HG02759 (cell line): ENCODE measurements around the gene GNG7.
"Not testable (repeated sequence)": the region's sequence is repeated elsewhere in the genome, so short reads cannot be mapped to it uniquely, and the experiment has no call there.

Source experiments
- ATAC-seq: cut with Tn5 transposase; IDR thresholded peaks from one replicate; pipeline ENCODE4 v1.9.1; 2021; ENCODE audit warnings: mild to moderate bottlenecking, moderate library complexity; ENCODE audit not compliant: unreplicated experiment

The GNG7 gene

DNA sequence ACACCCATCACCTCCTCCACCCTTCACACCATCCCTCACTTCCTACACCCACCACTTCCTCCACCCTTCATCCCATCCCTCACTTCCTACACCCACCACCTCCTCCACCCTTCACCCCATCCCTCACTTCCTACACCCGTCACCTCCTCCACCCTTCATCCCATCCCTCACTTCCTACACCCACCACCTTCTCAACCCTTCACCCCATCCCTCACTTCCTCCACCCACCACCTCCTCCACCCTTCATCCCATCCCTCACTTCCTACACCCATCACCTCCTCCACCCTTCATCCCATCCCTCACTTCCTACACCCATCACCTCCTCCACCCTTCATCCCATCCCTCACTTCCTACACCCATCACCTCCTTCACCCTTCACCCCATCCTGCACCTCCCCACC is 11.6 kb upstream of the GNG7 start:
- not testable (repeated sequence) for ATAC-seq

DNA sequence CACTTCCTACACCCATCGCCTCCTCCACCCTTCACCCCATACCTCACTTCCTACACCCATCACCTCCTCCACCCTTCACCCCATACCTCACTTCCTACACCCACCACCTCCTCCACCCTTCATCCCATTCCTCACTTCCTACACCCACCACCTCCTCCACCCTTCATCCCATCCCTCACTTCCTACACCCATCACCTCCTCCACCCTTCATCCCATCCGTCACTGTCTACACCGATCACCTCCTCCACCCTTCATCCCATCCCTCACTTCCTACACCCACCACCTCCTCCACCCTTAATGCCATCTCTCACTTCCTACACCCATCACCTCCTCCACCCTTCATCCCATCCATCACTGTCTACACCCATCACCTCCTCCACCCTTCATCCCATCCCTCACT is 10.7 kb upstream of the GNG7 start:
- ATAC-seq = not testable (repeated sequence)

DNA sequence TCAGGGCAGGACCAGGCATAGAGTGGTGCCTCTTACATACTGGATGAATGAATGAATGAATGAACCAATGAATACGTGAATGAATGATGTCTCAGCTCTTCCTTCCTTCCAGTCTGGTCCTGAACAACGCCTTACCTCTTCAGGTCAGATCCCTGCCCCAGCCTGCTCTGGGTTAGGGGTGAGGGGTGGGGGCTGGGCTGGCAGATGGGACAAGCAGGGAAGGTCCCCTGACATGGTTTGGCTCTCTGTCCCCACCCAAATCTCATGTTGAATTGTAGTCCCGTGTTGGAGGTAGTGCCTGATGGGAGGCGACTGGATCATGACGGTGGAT is 9.3 kb upstream of the GNG7 start:
- no peak for ATAC-seq

DNA sequence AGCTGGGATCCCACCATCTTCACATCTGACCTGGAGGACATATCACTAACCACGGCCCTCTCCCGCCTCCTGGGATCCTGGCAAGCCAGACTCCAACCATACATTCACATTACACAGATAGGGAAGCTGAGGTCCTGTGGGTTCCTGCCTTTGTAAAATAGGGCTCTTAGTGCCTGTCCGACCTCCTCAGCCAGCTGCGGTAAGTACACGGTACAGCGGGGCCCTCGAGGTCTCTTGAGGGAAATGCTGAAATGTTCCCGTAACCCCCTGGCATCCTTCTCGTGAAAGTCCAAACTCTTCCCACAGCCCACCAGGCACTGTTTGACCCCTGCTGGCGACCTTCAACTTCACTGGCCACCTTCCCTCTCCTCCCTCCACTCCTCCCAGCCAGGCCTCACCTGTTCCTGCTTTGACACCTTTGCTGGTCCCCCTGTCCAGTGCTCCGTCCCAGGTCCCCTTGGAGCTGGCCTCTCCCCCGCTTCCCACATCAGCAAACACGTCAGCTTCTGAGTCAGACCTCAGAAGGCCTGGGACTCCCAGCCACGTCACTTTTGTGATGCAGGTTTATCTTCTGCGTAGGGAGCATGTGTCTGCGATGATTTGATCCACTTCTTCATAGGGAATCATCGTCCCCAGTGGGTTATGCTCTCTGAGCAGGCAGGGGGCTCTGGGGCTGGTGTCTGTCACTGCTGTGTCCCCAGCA is 8.8 kb upstream of the GNG7 start:
- no peak for ATAC-seq

DNA sequence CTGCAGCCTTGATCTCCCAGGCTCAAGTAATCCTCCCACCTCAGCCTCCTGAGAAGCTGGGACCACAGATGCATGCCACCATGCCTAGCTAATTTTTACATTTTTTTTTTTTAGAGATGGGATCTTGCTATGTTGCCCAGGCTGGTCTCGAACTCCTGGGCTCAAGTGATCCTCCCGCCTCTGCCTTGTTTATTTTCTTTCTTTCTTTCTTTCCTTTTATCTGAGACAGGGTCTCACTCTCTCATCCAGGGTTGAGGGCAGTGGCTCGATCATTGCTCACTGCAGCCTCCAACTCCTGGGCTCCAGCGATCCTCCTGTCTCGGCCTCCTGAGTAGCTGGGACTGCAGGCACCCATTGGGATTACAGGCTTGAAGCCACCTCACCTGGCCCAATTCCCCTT is 3.8 kb upstream of the GNG7 start:
- no peak for ATAC-seq

DNA sequence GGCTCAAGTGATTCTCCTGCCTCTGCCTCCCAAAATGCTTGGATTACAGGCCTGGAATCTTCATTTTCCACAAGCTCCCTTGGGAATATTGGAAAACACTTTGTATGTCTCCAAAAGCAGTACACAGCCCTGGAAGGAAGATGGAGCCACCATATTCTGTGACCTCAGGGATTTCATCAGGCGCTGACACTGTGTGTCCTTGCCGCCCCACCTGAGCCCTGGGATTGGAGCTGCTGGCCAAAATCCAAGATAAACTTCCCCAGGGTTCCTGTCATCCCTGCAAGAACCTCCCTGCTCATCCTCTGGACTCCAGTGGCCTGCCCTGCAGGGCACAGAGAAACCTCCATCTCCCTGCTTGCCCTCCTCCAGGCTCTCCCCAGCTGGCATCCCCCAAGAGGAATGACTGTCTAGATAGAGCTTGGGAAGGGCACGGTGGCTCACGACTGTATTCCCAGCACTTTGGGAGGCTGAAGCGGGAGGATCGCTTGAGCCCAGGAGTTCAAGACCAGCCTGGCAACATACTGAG is 1.3 kb upstream of the GNG7 start:
- no peak for ATAC-seq

DNA sequence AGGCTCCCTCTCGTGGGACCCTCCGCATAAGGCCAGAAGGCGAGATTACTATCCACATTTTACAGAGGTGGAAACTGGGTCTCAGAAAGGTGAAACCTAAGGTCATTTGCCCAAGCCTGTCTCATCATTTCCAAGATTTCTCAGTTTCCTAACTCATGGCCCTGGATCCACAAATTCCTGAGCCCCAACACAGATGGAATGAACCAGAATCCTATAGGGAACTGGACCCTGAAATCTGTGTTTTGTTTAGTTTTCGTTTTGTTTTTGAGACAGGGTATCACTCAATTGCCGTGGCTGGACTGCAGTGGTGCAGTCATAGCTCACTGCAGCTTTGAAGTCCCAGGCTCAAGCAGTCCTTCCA is 563 bp upstream of the GNG7 start:
- ATAC-seq = no peak

DNA sequence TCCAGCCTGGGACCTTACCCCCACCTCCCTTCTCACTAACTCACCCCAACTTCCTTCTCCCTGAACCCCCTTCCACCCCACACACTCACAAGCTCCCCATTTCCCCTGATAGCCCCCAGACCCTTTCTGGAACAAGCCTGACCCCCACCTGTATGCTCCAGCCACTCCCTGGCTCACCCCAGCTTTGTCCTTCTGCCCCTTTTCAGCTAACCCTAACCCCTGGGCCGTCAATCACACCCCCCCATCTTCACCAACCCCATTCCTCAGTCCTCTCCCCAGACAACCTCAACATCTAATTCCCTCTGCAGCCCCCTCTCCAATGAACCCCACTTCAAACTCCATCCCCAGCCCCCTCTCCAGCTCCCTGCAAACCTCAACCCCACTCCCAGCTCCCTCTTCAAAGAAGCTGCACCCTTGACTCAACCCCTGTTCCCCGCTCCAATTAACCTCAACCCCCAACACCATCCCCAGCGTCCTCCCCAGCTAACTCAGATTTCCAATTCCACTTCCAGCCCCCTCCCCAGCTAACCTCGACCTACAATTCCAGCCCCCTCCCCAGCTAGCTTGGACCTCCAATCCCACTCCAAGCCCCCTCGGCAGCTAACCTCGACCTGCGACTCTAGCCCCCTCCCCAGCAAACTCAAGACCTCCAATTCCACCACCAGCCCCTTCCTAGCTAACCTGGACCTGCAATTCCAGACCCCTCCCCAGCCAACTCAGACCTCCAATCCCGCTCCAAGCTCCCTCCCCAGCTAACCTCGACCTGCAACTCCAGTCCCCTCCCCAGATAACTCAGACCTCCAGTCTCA is 929 bp downstream of the GNG7 start:
- no peak for ATAC-seq

DNA sequence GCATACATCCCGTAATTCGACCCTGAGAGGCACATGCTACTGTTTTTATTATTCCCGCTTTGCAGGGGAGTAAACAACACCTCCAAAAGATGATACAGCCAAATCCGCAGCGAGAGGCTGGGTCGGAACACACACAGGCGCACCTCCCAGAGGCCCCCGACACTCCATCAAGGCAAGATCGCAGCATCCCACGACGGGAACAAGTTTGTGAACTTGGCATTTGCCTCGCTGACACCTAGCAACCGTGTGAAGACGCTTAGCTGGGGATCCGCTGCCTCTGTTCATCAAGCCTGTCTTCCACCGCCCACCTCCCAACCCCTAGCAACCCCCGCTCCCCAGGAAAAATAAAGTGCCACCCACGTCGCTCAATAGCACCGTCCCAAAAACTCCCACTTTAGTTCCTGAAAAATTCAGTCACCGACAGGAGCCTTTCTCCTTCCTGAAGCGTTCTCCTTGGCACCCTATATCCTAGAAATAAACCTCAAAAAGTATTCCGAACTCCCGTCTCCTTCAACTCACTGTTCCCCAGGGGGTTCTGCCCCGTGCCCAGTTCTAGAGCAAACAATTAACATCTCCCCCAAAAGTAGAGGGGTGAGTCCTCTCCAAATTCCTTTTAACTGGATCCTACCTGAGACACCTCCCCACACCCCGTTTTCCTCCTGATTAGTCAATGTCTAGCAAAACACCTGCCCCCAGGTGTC is 1.7 kb downstream of the GNG7 start:
- ATAC-seq = no peak

DNA sequence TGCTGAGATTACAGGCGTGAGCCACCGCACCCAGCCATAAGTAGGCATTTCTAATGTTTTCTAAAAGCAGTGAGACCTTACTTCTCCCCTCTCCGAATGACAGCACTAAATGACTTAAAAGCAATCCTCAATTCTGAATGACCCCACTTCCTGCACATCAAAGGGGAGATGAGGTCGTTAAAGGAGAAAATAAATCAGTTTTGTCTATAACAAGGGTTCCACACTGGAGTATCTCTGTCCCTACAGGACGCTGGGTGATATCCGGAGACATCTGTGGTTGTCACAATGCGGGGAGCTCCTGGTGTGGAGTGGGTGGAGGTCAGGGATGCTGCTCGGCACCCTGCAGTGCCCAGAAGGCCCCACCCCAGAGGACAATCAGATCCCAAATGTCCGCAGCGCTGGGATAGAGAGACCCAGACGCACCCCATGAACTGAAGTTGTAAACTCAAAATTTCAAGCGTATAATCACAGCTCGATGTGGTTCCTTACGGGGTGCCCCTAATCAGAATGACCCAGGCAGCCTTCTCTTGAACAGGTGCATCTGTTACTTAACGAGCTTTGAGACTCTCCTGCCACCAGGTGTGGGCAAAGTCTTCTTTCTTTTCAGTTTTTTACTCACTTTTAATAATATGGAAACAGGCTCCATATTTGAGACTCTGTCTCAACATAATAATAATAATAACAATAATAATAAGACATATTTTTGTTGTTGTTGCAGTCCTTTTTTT is 2.9 kb downstream of the GNG7 start:
- ATAC-seq = no peak

DNA sequence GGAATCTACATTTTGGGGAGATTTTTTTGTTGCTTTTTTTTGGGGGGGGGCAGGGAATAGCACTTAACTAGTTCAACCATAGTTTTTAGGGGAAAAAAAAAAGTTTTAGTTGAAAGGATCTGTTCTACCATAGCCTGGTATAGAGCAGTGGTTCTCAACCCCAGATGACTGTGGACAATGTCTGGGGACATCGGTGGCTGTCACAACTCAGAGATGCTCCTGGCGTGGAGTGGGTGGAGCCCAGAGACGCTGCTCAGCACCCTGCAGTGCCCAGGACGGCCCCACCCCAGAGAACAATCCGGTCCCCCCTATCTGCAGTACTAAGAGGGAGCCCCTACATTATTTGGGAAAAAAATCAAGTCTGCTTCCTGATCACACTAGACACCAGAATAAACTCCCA is 8.3 kb downstream of the GNG7 start:
- no peak for ATAC-seq

DNA sequence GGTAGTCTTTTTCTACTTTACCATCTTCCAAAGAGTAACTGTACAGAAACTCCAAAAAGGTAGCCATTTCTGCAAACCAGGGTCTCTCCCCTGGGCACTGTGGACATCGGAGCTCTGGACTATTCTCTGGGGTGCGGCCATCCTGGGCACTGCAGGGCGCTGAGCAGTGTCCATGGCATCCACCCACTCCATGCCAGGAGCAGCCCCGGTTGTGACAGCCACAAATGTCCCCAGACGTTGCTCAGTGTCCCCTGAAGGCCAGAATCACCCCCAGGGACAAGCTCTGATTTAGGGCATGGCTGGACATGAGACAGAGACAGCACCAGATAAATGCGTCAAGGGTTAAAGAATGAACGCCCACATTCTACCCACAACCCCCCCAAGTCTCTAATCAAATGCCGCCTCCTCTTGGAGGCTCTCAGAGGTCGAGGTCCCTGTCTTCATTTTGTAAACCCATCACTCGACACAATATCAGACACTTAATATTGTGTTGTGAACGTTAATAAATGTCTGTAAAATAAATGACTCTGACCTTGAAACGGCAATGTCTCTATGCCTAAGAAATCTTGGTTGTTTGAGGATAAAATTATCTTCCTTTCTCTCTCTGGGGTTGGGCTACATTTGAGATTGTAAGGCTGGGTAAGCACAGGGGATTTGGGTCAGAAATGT is 8.9 kb downstream of the GNG7 start:
- ATAC-seq = no peak

DNA sequence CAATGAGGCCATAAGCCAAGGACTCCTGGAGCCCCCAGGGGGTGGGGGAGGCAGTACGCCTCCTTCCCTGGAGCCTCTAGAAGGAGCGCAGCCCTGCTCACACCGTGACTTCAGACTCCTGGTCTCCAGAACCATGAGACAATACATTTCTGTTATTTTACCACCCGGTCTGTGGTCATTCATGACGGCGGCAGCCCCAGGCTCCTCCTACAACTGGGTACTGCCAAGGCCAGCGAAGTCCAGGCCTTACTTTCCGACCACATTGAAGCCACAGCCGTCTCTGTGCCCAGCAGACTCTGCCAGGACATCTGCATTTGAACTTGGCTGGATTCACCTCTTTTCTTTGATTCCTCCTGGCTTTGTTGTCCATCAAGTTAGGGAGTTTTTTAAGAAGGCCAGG is 10.5 kb downstream of the GNG7 start:
- no peak for ATAC-seq

DNA sequence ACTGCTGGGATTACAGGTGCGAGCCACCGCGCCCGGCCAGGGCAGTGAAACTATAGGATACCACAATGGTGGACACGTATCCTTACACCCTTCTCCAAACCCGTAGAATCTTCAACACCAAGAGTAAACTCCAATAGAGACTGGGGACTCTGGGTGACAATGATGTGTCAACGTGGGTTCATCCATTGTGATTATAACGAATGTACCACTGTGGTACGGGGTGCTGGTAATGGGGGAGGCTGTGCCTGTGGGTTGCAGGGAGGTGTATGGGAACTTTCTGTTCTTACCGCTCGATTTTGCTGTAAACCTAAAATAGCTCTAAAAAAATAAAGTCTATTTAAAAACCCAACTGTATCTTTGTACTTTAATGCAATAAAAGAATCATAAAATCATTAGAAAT is 11.6 kb downstream of the GNG7 start:
- ATAC-seq = no peak

DNA sequence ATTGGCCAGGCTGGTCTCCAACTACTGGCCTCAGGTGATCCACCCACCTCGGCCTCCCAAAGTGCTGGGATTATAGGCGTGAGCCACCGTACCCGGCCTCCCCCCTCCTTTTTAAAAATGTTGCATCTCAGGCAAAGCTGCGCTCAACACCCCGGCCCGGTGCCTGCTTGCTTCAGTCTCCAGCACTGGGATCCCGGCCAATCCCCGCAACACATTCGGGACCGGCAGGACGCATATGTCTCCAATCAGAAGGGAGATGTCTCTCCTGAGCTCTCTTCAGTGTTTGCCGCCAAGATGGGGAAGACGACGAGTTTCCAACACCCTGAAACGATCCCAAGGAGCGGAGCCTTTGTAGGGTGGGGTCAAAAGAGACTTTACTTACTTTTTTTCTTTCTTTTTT is 16.1 kb downstream of the GNG7 start:
- no peak for ATAC-seq

DNA sequence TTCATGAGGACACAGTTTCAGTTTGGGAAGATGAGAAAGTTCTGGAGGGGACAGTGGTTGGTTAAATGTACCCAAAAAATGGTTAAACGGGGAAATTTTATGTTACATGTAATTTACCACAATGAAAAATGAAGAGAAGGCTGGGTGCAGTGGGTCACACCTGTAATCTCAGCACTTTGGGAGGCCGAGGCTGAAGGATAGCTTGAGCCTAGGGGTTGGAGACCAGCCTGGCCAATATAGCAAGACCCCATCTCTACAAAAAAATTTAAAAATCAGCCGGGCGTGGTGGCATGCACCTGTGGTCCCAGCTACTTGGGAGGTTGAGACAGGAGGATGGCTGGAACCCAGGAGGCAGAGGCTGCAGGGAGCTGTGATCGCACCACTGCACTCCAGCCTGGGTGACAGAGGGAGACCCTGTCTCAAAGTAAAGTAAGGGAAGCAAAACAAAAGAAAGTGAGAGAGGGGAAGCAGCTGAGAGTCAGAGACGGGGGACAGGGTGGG is 17.2 kb downstream of the GNG7 start:
- no peak for ATAC-seq

DNA sequence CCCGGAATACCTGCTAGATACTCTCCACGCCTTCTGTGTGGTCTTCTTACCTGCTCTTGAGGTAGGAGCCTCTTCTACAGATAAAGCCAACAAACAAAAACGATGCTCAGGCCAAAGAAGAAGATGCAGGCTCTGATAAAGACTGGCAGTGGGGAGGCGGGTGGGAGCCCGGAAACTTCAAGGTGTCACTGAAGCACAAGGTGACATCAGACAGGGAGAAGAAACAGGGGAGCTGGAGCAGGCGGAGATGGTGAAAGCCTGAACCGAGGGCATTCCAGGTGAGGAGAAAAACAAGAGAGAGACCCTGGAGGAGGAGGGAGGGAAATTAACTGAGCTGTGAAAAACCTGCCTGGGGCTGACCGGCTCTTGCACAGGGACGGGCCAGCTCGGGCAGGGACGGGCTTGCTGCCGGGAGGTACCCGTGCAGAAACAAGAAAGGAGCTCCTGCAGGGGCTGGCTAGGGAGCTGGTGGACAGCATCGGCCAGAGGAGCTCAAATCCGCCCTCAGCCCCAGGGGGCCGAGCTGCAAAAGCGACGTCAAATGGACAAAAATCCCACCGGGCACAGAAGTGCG is 19.0 kb downstream of the GNG7 start:
- no peak for ATAC-seq

DNA sequence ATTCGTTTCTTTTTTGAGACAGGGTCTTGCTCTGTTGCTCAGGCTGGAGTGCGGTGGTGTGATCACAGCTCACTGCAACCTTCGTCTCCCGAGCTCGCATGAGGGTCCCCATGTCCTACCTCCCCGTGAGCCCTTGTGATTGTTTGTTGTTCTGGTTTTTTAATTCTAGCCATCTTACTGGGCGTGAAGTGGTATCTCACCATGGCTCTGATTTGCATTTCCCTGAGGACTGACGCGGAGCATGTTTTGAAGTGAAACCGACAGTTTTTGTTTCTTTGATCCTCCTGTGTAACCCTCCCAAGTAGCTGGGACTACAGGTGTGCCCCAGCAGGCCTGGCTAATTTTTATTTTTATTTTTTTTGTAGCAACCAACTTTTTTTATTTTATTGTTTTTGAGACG is 21.7 kb downstream of the GNG7 start:
- ATAC-seq = no peak

DNA sequence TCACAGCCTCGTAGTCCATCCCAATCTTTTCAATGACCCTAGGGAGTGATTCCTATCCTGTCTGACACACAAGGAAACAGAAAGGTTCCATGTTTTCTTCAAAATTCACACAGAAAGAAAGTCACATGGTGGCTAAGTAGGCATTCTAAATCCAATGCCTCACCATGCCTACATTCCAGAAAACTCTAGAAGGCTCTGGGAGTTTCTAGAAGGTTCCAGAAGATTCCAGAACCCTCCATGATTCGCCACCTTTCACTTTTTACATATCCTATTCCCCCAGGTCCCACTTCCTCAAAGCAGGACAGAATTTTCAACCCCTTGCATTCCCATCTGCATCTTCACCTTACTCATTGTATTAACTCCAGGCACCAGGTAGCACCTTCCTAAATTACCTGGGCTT is 23.1 kb downstream of the GNG7 start:
- ATAC-seq = no peak

DNA sequence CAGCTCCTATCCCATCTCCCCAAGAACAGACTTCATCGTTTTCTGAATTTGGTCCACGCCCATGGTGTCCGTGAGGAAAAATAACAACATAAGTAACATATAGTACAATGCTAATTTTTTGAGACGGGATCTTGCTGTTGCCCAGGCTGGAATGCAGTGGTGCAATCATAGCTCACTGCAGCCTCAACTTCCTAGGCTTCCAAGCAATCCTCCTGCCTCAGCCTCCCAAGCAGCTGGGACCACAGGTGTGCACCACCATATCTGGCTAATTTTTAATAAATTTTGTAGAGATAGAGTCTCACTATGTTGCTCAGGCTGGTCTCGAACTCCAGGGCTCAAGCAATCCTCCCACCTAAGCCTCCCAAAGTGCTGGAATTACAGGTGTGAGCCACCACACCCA is 23.5 kb downstream of the GNG7 start:
- ATAC-seq = not testable (repeated sequence)
